ENCODE measurements around the gene DCAF11. TPM values are rescaled to one million over a fixed set of nuclear protein-coding genes. Genes with fewer than 3 reads are reported as not detected.

The DCAF11 gene
- total RNA-seq, 1 experiment from 2014 or later, result 68.2 TPM

DNA sequence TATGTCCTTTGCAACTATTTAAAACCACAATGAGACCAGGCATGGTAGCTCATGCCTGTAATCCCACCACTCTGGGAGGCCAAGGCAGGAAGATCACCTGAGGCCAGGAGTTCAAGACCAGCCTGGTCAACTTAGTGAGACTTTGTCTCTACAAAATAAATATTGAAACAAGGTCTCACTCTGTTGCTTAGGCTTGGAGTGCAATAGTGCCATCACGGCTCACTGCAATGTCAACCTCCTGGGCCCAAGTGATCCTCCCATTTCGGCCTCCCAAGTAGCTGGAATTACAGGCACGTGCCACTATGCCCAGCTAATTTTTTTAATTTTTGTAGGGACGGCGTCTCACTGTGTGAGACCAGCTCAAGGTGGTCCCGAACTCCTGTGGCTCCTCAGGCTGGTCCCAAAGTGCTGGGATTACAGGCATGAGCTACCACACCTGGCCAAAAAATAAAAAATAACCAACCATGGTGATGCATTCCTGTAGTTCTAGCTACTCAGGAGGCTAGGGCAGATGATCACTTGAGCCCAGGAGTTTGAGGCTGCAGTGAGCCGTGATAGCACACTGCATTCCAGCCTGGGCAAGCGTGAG is 14.9 kb downstream of the DCAF11 start:
- H3K27me3 ChIP-seq (ENCODE audit: low read length), result no peaks in the 10 kb centered on the region
- no peaks in the 10 kb centered on the region for H3K4me1 ChIP-seq (ENCODE audit: insufficient read depth, low read length)
- TF ChIP-seq EZH2phosphoT487 (IDR thresholded peaks at IDR 0.05; ENCODE audit: borderline replicate concordance, low read length) (no peak), EZH2 (IDR thresholded peaks at IDR 0.05; ENCODE audit: low read length, unreplicated experiment) (no peak)
- TF ChIP-seq, protein P1, sequence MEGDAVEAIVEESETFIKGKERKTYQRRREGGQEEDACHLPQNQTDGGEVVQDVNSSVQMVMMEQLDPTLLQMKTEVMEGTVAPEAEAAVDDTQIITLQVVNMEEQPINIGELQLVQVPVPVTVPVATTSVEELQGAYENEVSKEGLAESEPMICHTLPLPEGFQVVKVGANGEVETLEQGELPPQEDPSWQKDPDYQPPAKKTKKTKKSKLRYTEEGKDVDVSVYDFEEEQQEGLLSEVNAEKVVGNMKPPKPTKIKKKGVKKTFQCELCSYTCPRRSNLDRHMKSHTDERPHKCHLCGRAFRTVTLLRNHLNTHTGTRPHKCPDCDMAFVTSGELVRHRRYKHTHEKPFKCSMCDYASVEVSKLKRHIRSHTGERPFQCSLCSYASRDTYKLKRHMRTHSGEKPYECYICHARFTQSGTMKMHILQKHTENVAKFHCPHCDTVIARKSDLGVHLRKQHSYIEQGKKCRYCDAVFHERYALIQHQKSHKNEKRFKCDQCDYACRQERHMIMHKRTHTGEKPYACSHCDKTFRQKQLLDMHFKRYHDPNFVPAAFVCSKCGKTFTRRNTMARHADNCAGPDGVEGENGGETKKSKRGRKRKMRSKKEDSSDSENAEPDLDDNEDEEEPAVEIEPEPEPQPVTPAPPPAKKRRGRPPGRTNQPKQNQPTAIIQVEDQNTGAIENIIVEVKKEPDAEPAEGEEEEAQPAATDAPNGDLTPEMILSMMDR (conservative IDR thresholded peaks at IDR 0.05; ENCODE audit: low read depth, low read length), result no peak
- no TSS peak for BruUV-seq (replicated peaks)
- no peaks in the 10 kb centered on the region for H3K9me2 ChIP-seq (replicated peaks; ENCODE audit: low read length)
- H2AFZ ChIP-seq (ENCODE audit: low read length), result no peak overlapping the region
- H3K4me3 ChIP-seq (ENCODE audit: low read length), result no peak overlapping the region
- CTCF ChIA-PET, result no interaction called here
- H4K20me1 ChIP-seq (ENCODE audit: low read length), result no peaks in the 10 kb centered on the region
- H3F3A ChIP-seq (ENCODE audit: low read length, unreplicated experiment), result no peaks in the 10 kb centered on the region
- no peak overlapping the region for H3K4me2 ChIP-seq (ENCODE audit: low read length)
- no peaks in the 10 kb centered on the region for H3K79me2 ChIP-seq (ENCODE audit: low read length)
- DNase-seq (no peak), ATAC-seq (no peak)
- no peaks in the 10 kb centered on the region for H3K36me3 ChIP-seq (ENCODE audit: low read depth, low read length)
- H3K9ac ChIP-seq (ENCODE audit: low read length), result no peak overlapping the region
- no peak overlapping the region for H3K27ac ChIP-seq (ENCODE audit: low read length)
- H3K9me3 ChIP-seq (ENCODE audit: low read length), result no peaks in the 10 kb centered on the region
- POLR2A ChIA-PET (ENCODE audit: unreplicated experiment), result interaction anchor here (0.6 kb wide), 1 partner anchor 10 kb away, joined by 4 read pairs; no protein-coding TSS in a partner anchor
- intact Hi-C loops (cut with micrococcal nuclease), result no loop called here

DNA sequence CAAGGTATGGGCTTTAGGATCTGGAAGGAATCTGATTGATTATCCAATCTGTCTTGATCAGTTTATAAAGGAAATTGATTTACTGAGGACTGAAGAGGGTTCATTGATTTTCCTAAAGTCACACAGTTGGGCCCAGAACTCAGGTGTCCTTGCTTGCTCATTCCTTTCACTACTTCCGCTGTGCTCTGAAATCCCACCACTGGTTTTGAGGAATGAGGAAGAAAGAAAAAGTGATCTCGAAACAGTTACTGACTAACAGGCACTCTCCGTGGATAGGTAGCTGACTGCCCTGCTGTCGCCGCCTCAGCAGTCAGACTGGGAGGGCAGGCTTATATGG is 15.8 kb downstream of the DCAF11 start, which contains the start of gene FITM1:
Gene FITM1, plus strand, starts transcription at position 280 of the 337 bp plus-strand sequence. CDS start 905 bp downstream, outside the sequence.
- no TSS peak for BruUV-seq (replicated peaks)
- Histone ChIP-seq H3F3A (ENCODE audit: low read length, unreplicated experiment) (no peaks in the 10 kb centered on the region), H2AFZ (ENCODE audit: low read length) (no peak within 1 kb of the TSS), H3K4me1 (ENCODE audit: insufficient read depth, low read length) (peaks cover 4% of the 10 kb centered on the region), H3K36me3 (ENCODE audit: low read depth, low read length) (no peaks in the 10 kb centered on the region), H3K9ac (ENCODE audit: low read length) (no peak within 1 kb of the TSS), H3K27ac (ENCODE audit: low read length) (no peak within 1 kb of the TSS), H3K79me2 (ENCODE audit: low read length) (no peaks in the 10 kb centered on the region), H3K9me3 (ENCODE audit: low read length) (no peaks in the 10 kb centered on the region), H3K4me3 (ENCODE audit: low read length) (no peak within 1 kb of the TSS), H3K27me3 (ENCODE audit: low read length) (no peaks in the 10 kb centered on the region), H4K20me1 (ENCODE audit: low read length) (no peaks in the 10 kb centered on the region), H3K4me2 (ENCODE audit: low read length) (no peak within 1 kb of the TSS), H3K9me2 (replicated peaks; ENCODE audit: low read length) (no peaks in the 10 kb centered on the region)
- no peak for DNase-seq
- ChIA-PET POLR2A (ENCODE audit: unreplicated experiment) (no interaction called here), CTCF (no interaction called here)
- TF ChIP-seq, protein P1 (conservative IDR thresholded peaks at IDR 0.05; ENCODE audit: low read depth, low read length), result no peak
- no peak for TF ChIP-seq EZH2 (IDR thresholded peaks at IDR 0.05; ENCODE audit: low read length, unreplicated experiment)
- no peak for TF ChIP-seq EZH2phosphoT487 (IDR thresholded peaks at IDR 0.05; ENCODE audit: borderline replicate concordance, low read length)
- no peak for ATAC-seq
- intact Hi-C loops (cut with micrococcal nuclease), result no loop called here

DNA sequence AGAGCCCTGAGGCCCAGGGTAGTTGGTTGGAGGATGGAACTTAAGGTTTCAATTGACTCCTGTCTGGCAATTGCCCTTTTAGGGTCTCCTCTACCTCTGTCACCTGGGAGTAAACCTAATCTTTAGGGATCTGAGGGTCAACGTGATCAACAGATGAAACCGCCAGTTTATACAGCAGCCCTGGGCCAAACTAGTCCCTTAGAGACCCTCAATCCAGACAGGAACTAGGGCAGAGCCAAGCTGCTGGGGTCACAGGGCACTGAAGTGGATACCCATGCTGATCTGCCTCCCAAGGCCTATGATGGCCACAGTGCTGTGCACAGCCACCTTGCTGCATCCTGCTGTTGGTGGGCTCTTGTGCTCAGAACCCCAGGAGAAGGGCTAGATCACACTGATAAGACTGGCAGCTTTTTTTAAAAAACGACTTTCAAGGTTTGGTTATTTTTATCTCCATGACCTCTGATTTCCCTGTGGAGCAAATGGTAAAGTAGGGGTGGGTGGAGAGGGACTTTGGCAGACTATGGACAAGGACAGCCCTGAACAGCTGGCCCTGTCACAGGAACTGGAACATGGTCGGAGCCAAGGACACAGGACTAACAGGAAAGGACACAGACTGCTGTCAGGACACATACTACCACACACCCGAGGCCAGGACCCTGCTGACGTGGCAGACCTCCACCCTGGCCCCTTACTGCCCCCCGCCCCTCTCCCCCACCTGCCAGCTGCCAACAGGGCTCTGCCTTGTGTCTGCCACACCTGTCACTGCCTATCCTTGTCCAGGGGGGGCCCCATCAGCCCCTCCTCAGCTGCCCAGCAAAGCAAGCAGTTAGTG is 16.4 kb downstream of the DCAF11 start:
- no peak for ATAC-seq
- ChIA-PET POLR2A (ENCODE audit: unreplicated experiment) (no interaction called here), CTCF (interaction anchor here (0.6 kb wide), 1 partner anchor 73 kb away, joined by 3 read pairs; no protein-coding TSS in a partner anchor)
- no peak overlapping the region for H3K9ac ChIP-seq (ENCODE audit: low read length)
- no peaks in the 10 kb centered on the region for H3K9me3 ChIP-seq (ENCODE audit: low read length)
- H3K4me2 ChIP-seq (ENCODE audit: low read length), result no peak overlapping the region
- peaks cover 6% of the 10 kb centered on the region for H3K4me1 ChIP-seq (ENCODE audit: insufficient read depth, low read length)
- no peaks in the 10 kb centered on the region for H3K9me2 ChIP-seq (replicated peaks; ENCODE audit: low read length)
- intact Hi-C loops (cut with micrococcal nuclease), result no loop called here
- no peaks in the 10 kb centered on the region for H3K36me3 ChIP-seq (ENCODE audit: low read depth, low read length)
- no peaks in the 10 kb centered on the region for H3K79me2 ChIP-seq (ENCODE audit: low read length)
- H3K27ac ChIP-seq (ENCODE audit: low read length), result no peak overlapping the region
- no peak for DNase-seq
- TF ChIP-seq, protein P1 (conservative IDR thresholded peaks at IDR 0.05; ENCODE audit: low read depth, low read length), result no peak
- no peak for TF ChIP-seq EZH2phosphoT487 (IDR thresholded peaks at IDR 0.05; ENCODE audit: borderline replicate concordance, low read length)
- TF ChIP-seq EZH2 (IDR thresholded peaks at IDR 0.05; ENCODE audit: low read length, unreplicated experiment), result no peak
- no peak overlapping the region for H2AFZ ChIP-seq (ENCODE audit: low read length)
- no peaks in the 10 kb centered on the region for H3K27me3 ChIP-seq (ENCODE audit: low read length)
- BruUV-seq (replicated peaks), result no TSS peak
- no peak overlapping the region for H3K4me3 ChIP-seq (ENCODE audit: low read length)
- H4K20me1 ChIP-seq (ENCODE audit: low read length), result no peaks in the 10 kb centered on the region
- H3F3A ChIP-seq (ENCODE audit: low read length, unreplicated experiment), result no peaks in the 10 kb centered on the region
